ENCODE measurements around the gene ANKFY1. TPM values are rescaled to one million over a fixed set of nuclear protein-coding genes. Genes with fewer than 3 reads are reported as not detected.
"Not testable (repeated sequence)": the region's sequence is repeated elsewhere in the genome, so short reads cannot be mapped to it uniquely, and the experiment has no call there.

The ANKFY1 gene
- total and polyA plus RNA-seq, 2 experiments from 2014 or later: 18.6 to 32.8 TPM

GRCh38 chr17:4261452-4261851, 2.3 kb downstream of the ANKFY1 start:
- Histone ChIP-seq H3K27me3 (no peaks in the 10 kb centered on the region), H3K9me3 (ENCODE audit: low read depth) (peaks cover 8% of the 10 kb centered on the region), H3K79me2 (peaks cover 66% of the 10 kb centered on the region), H3K4me1 (ENCODE audit: insufficient read depth) (peaks cover 9% of the 10 kb centered on the region), H3K4me2 (no peak overlapping the region), H4K20me1 (ENCODE audit: insufficient read depth, poor library complexity, severe bottlenecking) (no peaks in the 10 kb centered on the region), H3K27ac (no peak overlapping the region), H3K9me2 (replicated peaks; ENCODE audit: insufficient read depth) (no peaks in the 10 kb centered on the region), H3K36me3 (replicated peaks; ENCODE audit: insufficient read depth, low read depth) (no peaks in the 10 kb centered on the region), H3K4me3 (no peak overlapping the region), H2AFZ (no peak overlapping the region)
- no peak for DNase-seq (ENCODE audit: low spot score)
- TF ChIP-seq EZH2 (IDR thresholded peaks at IDR 0.05; ENCODE audit: borderline replicate concordance): no peak
- no peak for TF ChIP-seq CTCF (IDR thresholded peaks at IDR 0.05; ENCODE audit: poor library complexity)
- no peak for TF ChIP-seq EZH2phosphoT487 (IDR thresholded peaks at IDR 0.05; ENCODE audit: low read depth, severe bottlenecking, unreplicated experiment)
- WGBS (ENCODE audit: low lambda C conversion rate, missing lambda C conversion rate): 85% methylated on average over 8 of the region's 8 CpGs

GRCh38 chr17:4258867-4259266, 4.9 kb downstream of the ANKFY1 start:
- Histone ChIP-seq H3K79me2 (peaks cover 90% of the 10 kb centered on the region), H3K4me1 (ENCODE audit: insufficient read depth) (peaks cover 9% of the 10 kb centered on the region), H3K9me2 (replicated peaks; ENCODE audit: insufficient read depth) (no peaks in the 10 kb centered on the region), H3K4me2 (no peak overlapping the region), H4K20me1 (ENCODE audit: insufficient read depth, poor library complexity, severe bottlenecking) (no peaks in the 10 kb centered on the region), H2AFZ (no peak overlapping the region), H3K27ac (no peak overlapping the region), H3K36me3 (replicated peaks; ENCODE audit: insufficient read depth, low read depth) (no peaks in the 10 kb centered on the region), H3K4me3 (no peak overlapping the region), H3K9me3 (ENCODE audit: low read depth) (peaks cover 8% of the 10 kb centered on the region), H3K27me3 (no peaks in the 10 kb centered on the region)
- no peak for TF ChIP-seq CTCF (IDR thresholded peaks at IDR 0.05; ENCODE audit: poor library complexity)
- TF ChIP-seq EZH2phosphoT487 (IDR thresholded peaks at IDR 0.05; ENCODE audit: low read depth, severe bottlenecking, unreplicated experiment): no peak
- no peak for TF ChIP-seq EZH2 (IDR thresholded peaks at IDR 0.05; ENCODE audit: borderline replicate concordance)
- WGBS (ENCODE audit: low lambda C conversion rate, missing lambda C conversion rate): over 99% methylated on average over 3 of the region's 3 CpGs
- no peak for DNase-seq (ENCODE audit: low spot score)

- TF ChIP-seq EZH2 (IDR thresholded peaks at IDR 0.05; ENCODE audit: borderline replicate concordance): no peak
- no peak for TF ChIP-seq CTCF (IDR thresholded peaks at IDR 0.05; ENCODE audit: poor library complexity)
- WGBS (ENCODE audit: low lambda C conversion rate, missing lambda C conversion rate): 93% methylated on average over 2 of the region's 2 CpGs
- H3K9me2 ChIP-seq (replicated peaks; ENCODE audit: insufficient read depth): no peaks in the 10 kb centered on the region
- H3K36me3 ChIP-seq (replicated peaks; ENCODE audit: insufficient read depth, low read depth): no peaks in the 10 kb centered on the region
- no peak overlapping the region for H3K27ac ChIP-seq
- H3K4me3 ChIP-seq: no peak overlapping the region
- H3K79me2 ChIP-seq: peaks cover 94% of the 10 kb centered on the region
- H4K20me1 ChIP-seq (ENCODE audit: insufficient read depth, poor library complexity, severe bottlenecking): no peaks in the 10 kb centered on the region
- H3K9me3 ChIP-seq (ENCODE audit: low read depth): peaks cover 8% of the 10 kb centered on the region
- H3K4me1 ChIP-seq (ENCODE audit: insufficient read depth): peaks cover under 1% of the 10 kb centered on the region
- DNase-seq (ENCODE audit: low spot score): no peak
- H3K4me2 ChIP-seq: no peak overlapping the region
- no peak overlapping the region for H2AFZ ChIP-seq
- H3K27me3 ChIP-seq: no peaks in the 10 kb centered on the region
Measured at GRCh38 chr17:4256952-4257351, 6.8 kb downstream of the ANKFY1 start.

- not testable (repeated sequence) for H3K36me3 ChIP-seq (replicated peaks; ENCODE audit: insufficient read depth, low read depth); H3K4me3 ChIP-seq; H3K4me1 ChIP-seq (ENCODE audit: insufficient read depth); H3K9me2 ChIP-seq (replicated peaks; ENCODE audit: insufficient read depth); H3K27me3 ChIP-seq; DNase-seq (ENCODE audit: low spot score); H4K20me1 ChIP-seq (ENCODE audit: insufficient read depth, poor library complexity, severe bottlenecking); H2AFZ ChIP-seq; H3K9me3 ChIP-seq (ENCODE audit: low read depth); H3K27ac ChIP-seq; H3K4me2 ChIP-seq
- WGBS (ENCODE audit: low lambda C conversion rate, missing lambda C conversion rate): 98% methylated on average over 6 of the region's 6 CpGs
- H3K79me2 ChIP-seq: peaks cover 95% of the 10 kb centered on the region
Measured at GRCh38 chr17:4255271-4255670, 8.5 kb downstream of the ANKFY1 start.

All from hepatocyte (in vitro differentiated cells).